ENCODE measurements around the gene FILIP1L.

FILIP1L gene

DNA sequence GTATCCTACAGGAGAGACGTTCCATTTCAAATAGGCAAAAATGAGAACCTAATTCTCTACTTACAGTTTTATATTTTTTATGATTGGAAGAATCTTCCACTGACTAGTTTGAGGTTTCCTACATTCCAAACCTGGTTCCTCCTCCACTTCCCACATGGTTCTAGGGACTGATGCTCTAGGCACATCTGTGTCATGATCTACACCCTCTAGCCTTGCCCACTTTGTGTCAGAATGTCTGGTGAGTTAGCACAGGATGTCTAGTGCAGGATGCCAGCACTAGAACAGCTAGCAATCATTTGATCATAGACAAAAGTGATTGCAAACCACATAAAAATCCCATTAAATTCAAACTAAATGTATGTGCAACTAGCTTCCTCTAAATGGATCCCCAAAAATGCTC, 26.7 kb upstream of the FILIP1L start:
- H3K4me1 ChIP-seq (ENCODE audit: insufficient read depth, low read length, poor library complexity, severe bottlenecking), result peaks cover 11% of the 10 kb centered on the region
- no peaks in the 10 kb centered on the region for H3F3A ChIP-seq (ENCODE audit: low read depth)
- no peak overlapping the region for H3K4me2 ChIP-seq (ENCODE audit: low read depth, low read length, poor library complexity, severe bottlenecking)
- no peak overlapping the region for H3K9ac ChIP-seq (ENCODE audit: low read depth, low read length, poor library complexity, severe bottlenecking)
- H3K36me3 ChIP-seq (ENCODE audit: insufficient read depth, low read length), result no peaks in the 10 kb centered on the region
- no peaks in the 10 kb centered on the region for H3K27me3 ChIP-seq (ENCODE audit: insufficient read depth, low read length, poor library complexity, severe bottlenecking)
- H3K79me2 ChIP-seq (ENCODE audit: insufficient read depth, low read length), result no peaks in the 10 kb centered on the region
- H3K9me3 ChIP-seq (ENCODE audit: insufficient read depth, low read depth, low read length), result peaks cover 12% of the 10 kb centered on the region; the same call in 1 of the 2 replicates
- H3K9me2 ChIP-seq (replicated peaks; ENCODE audit: low read depth, low read length), result no peaks in the 10 kb centered on the region
- TF ChIP-seq, protein P1, sequence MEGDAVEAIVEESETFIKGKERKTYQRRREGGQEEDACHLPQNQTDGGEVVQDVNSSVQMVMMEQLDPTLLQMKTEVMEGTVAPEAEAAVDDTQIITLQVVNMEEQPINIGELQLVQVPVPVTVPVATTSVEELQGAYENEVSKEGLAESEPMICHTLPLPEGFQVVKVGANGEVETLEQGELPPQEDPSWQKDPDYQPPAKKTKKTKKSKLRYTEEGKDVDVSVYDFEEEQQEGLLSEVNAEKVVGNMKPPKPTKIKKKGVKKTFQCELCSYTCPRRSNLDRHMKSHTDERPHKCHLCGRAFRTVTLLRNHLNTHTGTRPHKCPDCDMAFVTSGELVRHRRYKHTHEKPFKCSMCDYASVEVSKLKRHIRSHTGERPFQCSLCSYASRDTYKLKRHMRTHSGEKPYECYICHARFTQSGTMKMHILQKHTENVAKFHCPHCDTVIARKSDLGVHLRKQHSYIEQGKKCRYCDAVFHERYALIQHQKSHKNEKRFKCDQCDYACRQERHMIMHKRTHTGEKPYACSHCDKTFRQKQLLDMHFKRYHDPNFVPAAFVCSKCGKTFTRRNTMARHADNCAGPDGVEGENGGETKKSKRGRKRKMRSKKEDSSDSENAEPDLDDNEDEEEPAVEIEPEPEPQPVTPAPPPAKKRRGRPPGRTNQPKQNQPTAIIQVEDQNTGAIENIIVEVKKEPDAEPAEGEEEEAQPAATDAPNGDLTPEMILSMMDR (conservative IDR thresholded peaks at IDR 0.05; ENCODE audit: low read length), result no peak
- no peak for TF ChIP-seq EZH2phosphoT487 (IDR thresholded peaks at IDR 0.05; ENCODE audit: borderline replicate concordance)
- H3K4me3 ChIP-seq (ENCODE audit: low read length, poor library complexity, severe bottlenecking), result no peak overlapping the region
- no peak overlapping the region for H2AFZ ChIP-seq (ENCODE audit: low read length)
- H4K20me1 ChIP-seq (ENCODE audit: insufficient read depth, low read length, poor library complexity, severe bottlenecking), result no peaks in the 10 kb centered on the region

- Histone ChIP-seq H3K4me2 (ENCODE audit: low read depth, low read length, poor library complexity, severe bottlenecking) (no peak overlapping the region), H3K4me1 (ENCODE audit: insufficient read depth, low read length, poor library complexity, severe bottlenecking) (peaks cover 5% of the 10 kb centered on the region), H2AFZ (ENCODE audit: low read length) (no peak overlapping the region), H3F3A (ENCODE audit: low read depth) (no peaks in the 10 kb centered on the region), H3K79me2 (ENCODE audit: insufficient read depth, low read length) (no peaks in the 10 kb centered on the region), H3K9me3 (ENCODE audit: insufficient read depth, low read depth, low read length) (no peaks in the 10 kb centered on the region), H3K4me3 (ENCODE audit: low read length, poor library complexity, severe bottlenecking) (no peak overlapping the region), H4K20me1 (ENCODE audit: insufficient read depth, low read length, poor library complexity, severe bottlenecking) (no peaks in the 10 kb centered on the region), H3K9ac (ENCODE audit: low read depth, low read length, poor library complexity, severe bottlenecking) (no peak overlapping the region), H3K9me2 (replicated peaks; ENCODE audit: low read depth, low read length) (no peaks in the 10 kb centered on the region), H3K36me3 (ENCODE audit: insufficient read depth, low read length) (no peaks in the 10 kb centered on the region), H3K27me3 (ENCODE audit: insufficient read depth, low read length, poor library complexity, severe bottlenecking) (no peaks in the 10 kb centered on the region)
- TF ChIP-seq EZH2phosphoT487 (IDR thresholded peaks at IDR 0.05; ENCODE audit: borderline replicate concordance), result no peak
- TF ChIP-seq, protein P1 (conservative IDR thresholded peaks at IDR 0.05; ENCODE audit: low read length), result no peak
Observed at GRCh38 chr3:100136921-100137320, 22.6 kb upstream of the FILIP1L start.

DNA sequence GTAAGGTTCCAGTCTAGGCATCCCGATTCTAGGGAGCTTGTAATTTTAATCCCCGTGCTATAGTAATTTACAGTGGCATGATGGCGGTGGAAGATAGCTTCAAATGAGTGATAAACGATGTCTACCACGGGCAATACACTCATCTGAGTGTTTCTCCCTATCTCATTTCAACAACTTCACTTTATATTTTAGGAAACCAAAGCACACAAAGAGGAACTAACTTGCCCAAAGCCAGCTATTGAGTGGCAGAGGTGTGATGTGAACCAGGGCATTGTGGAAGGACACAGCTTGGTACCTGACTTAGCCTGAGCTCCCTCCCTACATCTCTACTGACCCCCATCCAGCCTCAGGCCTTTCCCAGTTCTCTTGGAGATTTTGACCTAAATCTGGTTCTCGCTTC, 16.9 kb upstream of the FILIP1L start:
- no peak overlapping the region for H3K4me2 ChIP-seq (ENCODE audit: low read depth, low read length, poor library complexity, severe bottlenecking)
- no peaks in the 10 kb centered on the region for H3K36me3 ChIP-seq (ENCODE audit: insufficient read depth, low read length)
- no peak overlapping the region for H3K4me3 ChIP-seq (ENCODE audit: low read length, poor library complexity, severe bottlenecking)
- TF ChIP-seq EZH2phosphoT487 (IDR thresholded peaks at IDR 0.05; ENCODE audit: borderline replicate concordance), result no peak
- TF ChIP-seq, protein P1 (conservative IDR thresholded peaks at IDR 0.05; ENCODE audit: low read length), result no peak
- H3K9ac ChIP-seq (ENCODE audit: low read depth, low read length, poor library complexity, severe bottlenecking), result no peak overlapping the region
- no peaks in the 10 kb centered on the region for H3F3A ChIP-seq (ENCODE audit: low read depth)
- peaks cover 10% of the 10 kb centered on the region for H3K4me1 ChIP-seq (ENCODE audit: insufficient read depth, low read length, poor library complexity, severe bottlenecking)
- H3K9me2 ChIP-seq (replicated peaks; ENCODE audit: low read depth, low read length), result no peaks in the 10 kb centered on the region
- no peaks in the 10 kb centered on the region for H3K9me3 ChIP-seq (ENCODE audit: insufficient read depth, low read depth, low read length)
- no peaks in the 10 kb centered on the region for H4K20me1 ChIP-seq (ENCODE audit: insufficient read depth, low read length, poor library complexity, severe bottlenecking)
- no peak overlapping the region for H2AFZ ChIP-seq (ENCODE audit: low read length)
- no peaks in the 10 kb centered on the region for H3K79me2 ChIP-seq (ENCODE audit: insufficient read depth, low read length)
- no peaks in the 10 kb centered on the region for H3K27me3 ChIP-seq (ENCODE audit: insufficient read depth, low read length, poor library complexity, severe bottlenecking)

Data from Loucy (cell line).